HG03280 (cell line): ENCODE measurements around the gene GAREM1.
A peak's percentile ranks its signal among the peaks of the same experiment; 100 is the strongest.
"Not testable (repeated sequence)": the region's sequence is repeated elsewhere in the genome, so short reads cannot be mapped to it uniquely, and the experiment has no call there.

Source experiments
- ATAC-seq: cut with Tn5 transposase; IDR thresholded peaks from one replicate; pipeline ENCODE4 v1.9.1; 2021; ENCODE audit warnings: mild to moderate bottlenecking, moderate library complexity; ENCODE audit not compliant: unreplicated experiment

GAREM1 gene

DNA sequence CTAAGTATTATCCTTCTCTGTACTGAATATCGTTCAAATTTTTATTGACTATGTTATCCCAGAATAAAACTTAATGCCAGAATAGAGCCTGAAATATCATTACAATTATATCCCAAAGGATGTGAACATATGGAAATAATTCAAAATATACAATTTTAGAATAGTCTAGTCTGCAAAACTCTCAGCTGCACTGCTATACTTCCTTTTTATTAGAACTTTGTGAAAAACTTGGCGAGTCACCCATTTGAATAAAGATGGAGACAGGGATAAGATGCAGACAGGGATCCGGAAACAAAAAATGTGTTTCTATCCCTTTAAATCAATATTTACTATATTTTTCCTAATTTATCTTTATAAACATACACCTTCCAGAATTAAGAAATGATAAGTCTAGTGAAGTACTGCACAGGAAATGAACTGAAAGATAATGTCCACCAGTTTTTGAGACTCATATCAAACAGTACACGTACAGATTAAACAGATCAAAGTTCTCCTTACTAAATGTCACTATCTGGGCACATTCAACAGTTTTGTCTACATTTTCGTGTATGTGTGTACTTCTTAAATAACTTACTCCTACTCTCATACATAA lies 173.0 kb downstream of the GAREM1 start:
- ATAC-seq: no peak

DNA sequence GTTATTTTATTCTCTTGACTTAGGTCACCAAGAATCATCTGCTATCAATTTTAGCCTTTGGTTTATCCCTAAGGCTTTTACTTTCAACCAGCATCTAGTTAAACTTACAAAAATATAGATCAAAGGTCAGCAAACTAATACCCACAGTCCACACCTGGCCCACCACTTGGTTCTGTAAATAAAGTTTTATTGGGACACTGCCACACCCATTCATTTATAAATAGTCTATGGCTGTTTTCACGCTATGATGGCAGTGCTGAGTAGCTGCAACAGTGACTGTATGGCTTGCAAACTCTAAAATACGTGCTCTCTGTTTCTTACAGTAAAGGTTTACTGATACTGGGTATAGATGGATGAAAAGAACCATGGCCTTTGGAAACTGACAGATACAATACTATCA lies 173.8 kb downstream of the GAREM1 start:
- ATAC-seq: no peak

DNA sequence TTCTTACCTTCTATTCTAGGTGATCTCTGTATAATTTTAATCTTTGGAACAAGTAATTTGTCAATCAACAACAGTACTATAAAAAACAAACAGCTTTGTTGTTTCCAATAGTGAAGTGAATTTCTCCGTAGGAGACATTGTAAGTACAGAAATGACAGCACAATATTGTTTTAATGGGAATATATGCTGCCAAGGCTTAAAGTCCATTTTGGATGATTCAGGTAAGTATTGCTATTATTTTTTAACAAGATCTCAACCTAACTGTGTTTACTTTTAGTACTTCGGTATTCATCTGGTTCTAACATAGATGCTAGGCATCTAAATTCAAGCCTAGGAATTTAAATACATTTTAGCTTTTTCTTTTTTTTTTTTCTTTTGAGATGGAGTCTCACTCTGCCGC lies 175.1 kb downstream of the GAREM1 start:
- no peak for ATAC-seq

- ATAC-seq: no peak
Observed at GRCh38 chr18:32293107-32293506, 177.6 kb downstream of the GAREM1 start.

- not testable (repeated sequence) for ATAC-seq
Observed at GRCh38 chr18:32291623-32292022, 179.1 kb downstream of the GAREM1 start.

- ATAC-seq: no peak
Observed at GRCh38 chr18:32290810-32291209, 179.9 kb downstream of the GAREM1 start.

DNA sequence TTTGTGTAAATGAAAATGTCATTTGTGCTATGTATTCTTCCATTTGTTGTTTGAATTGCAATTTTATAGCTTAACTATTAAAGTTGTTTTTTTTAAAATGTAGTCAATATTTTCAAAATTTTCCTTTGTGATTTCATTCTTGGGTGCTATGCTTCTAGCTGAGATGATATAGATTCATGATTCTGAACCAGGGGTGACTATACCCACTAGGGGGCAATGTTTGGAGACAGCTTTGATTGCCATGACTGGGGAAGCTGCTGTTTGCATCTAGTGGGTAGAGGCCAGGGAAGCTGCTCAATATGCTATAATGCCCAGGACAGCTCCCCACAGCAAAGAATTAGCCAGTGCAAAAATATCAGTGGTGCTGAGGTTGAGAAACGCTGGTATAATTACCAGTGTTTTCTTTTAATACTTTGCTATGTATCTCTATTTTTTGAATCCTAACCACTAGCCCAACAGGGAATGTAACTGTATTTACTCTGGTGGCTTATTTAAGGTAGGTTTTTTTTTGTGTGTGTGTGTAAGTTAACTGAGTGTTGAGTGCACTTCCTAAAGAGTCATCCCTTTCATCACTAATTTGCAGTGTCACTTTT lies 181.1 kb downstream of the GAREM1 start:
- peak; percentile 80 for ATAC-seq

- ATAC-seq: no peak
Observed at GRCh38 chr18:32287873-32288272, 182.8 kb downstream of the GAREM1 start.

GRCh38 chr18:32287249-32287648 lies 183.4 kb downstream of the GAREM1 start:
- ATAC-seq: no peak

DNA sequence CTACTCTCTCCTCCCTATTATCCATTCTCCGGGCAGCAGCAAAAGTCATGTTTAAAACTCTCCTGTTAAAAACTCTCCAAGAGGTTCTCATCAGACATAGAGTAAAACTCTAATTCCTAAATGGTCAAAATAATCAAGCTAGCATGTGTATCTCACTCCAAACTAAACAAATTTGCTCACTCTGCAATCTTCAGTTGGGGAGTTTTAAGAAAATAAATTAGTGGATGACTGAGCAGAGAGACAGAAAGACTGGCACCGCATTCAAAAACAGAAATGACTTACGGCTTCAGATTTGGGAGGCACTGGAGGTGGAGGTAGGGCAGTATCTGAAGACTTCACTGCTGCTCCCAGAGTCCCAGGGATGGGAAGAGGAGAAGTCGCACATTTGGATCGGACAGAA lies 183.9 kb downstream of the GAREM1 start:
- ATAC-seq: no peak

DNA sequence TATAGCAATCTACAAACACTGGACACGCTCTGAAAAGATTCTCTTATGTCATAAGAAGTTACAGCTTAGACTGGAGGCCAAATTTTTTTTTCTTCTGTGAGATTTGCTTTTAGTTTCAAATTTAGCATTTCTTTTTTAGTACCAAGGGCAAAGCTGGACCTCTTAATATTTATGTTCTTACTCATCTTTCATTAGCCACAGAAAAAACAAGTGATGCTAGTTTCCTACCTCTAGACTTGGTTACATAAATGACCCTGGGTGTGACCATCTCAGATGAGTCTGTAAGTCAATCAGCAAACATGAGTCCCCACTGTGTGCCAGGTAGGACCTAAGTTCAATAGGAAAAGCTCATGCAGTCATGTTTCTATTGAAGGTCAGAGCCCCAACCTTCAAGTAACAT lies 186.4 kb downstream of the GAREM1 start:
- ATAC-seq: no peak

GRCh38 chr18:32280911-32281310 lies 189.8 kb downstream of the GAREM1 start:
- ATAC-seq: no peak

GRCh38 chr18:32280188-32280783 lies 190.4 kb downstream of the GAREM1 start:
- no peak for ATAC-seq

DNA sequence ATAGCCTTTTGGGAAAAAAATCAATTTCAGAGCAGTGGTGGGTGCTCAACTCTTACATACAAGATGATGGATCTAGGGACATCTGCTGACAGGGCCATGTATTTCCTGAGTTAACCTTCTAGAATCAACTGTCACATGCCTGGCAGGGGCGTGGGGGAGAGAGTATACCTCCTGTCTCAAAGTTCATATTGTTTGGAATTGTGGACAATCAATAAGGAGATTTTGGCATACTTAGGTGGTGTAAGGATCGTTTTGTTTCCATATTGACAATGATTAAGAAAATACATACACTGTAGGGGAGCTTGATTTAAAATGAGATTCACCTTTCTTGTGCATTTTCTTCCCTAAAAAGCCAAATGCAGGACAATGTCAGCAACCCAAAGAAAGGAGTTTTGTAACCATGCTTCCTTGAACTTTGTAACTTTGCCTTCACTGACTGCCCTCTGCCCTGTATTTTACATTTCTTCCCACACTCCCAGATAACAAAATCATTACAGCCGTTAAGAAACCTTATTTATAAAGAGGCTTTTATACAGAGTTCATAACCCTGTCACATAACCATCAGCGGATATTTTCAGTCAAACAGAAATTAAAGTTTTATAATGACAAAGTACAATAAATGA lies 192.4 kb downstream of the GAREM1 start:
- no peak for ATAC-seq

- no peak for ATAC-seq
Observed at GRCh38 chr18:32277549-32277948, 193.1 kb downstream of the GAREM1 start.

GRCh38 chr18:32276906-32277305 lies 193.8 kb downstream of the GAREM1 start:
- ATAC-seq: no peak

DNA sequence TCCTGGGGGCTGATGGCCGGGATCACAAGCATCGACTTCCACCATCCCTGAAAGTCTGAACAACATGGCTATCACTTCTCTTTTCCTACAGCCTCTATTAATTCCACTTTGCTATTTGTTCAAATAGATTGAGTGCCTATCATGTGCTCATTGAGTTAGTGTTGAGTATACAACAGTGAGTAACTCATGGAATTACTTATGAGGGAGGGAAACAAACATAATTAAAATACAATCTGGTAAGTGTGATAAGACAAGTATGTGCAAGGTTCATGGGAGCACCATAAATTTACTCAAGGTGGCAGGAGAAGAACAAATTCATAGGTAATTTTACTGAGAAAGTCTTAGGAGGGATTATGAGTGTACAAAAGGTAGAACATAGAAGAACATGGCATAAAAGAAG lies 194.4 kb downstream of the GAREM1 start:
- ATAC-seq: no peak

DNA sequence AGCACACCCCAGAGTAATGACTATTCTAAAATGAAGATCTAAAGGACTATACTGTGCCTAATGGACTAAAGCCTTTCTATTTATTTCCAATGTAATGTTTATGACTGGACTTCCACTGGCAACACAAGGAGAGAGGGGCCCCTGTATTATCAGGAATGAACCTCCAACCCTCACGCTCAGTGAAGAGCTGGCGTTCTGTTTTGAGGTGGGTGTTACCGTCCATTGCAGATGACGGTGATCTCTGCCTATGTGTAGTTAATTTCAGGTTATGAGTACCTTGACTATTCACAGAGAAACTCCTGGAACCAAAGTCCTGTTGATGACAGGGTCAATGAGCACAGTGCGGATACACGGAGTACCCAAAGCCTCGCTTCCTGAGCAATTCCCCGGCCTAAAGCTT lies 195.5 kb downstream of the GAREM1 start:
- ATAC-seq: no peak

DNA sequence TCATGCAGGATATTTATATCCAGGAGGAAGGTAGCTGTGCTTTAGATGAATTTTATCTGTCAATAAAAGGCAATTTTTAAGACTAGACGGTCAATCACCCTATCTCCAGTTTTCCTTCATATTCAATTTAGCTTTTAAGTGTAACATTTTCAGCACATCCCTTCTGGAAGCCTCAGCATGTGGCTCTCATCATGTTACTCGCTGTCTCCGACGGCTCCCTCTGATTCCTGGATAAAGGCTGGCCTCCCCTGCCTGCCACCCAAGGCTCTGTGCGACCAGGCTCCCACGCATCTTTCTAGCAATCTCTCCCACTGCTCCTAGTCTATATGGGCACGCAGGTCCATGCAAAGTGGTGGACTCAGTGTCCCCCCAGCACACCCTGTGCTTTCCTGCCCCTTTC lies 196.4 kb downstream of the GAREM1 start:
- ATAC-seq: no peak

DNA sequence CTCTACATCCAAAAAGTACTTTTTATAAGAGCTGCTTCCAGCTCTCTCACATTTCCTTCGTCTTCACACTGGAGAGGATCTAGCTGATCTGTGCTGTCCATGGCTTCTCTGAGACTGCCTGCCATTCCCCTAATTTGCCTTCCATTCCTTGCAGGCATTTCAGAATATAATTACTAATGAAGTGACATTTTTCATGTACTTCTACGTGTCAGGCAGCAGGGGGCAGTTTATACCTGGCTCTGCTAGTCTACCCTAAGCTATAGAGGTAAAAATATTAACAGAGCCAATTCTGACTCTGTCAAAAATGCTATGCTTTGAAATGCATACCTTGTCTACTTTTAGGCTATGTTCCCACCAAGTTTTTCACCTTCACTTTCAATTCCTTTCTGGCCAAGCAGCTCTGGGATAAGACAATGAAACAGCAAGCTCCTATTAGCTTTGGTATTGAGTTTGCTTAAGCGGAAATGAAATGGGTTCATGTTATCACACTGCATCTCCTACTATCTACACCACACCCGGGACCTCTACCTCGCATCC lies 198.9 kb downstream of the GAREM1 start:
- peak; percentile 74 for ATAC-seq

GRCh38 chr18:32270341-32270740 lies 200.3 kb downstream of the GAREM1 start:
- ATAC-seq: no peak

GRCh38 chr18:32267463-32267862 lies 203.2 kb downstream of the GAREM1 start:
- ATAC-seq: no peak
